ENCODE results near the gene HOXC13. TPM values are rescaled to one million over a fixed set of nuclear protein-coding genes. Genes with fewer than 3 reads are reported as not detected.

Gene HOXC13, protein sequence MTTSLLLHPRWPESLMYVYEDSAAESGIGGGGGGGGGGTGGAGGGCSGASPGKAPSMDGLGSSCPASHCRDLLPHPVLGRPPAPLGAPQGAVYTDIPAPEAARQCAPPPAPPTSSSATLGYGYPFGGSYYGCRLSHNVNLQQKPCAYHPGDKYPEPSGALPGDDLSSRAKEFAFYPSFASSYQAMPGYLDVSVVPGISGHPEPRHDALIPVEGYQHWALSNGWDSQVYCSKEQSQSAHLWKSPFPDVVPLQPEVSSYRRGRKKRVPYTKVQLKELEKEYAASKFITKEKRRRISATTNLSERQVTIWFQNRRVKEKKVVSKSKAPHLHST
- not detected for total RNA-seq

DNA sequence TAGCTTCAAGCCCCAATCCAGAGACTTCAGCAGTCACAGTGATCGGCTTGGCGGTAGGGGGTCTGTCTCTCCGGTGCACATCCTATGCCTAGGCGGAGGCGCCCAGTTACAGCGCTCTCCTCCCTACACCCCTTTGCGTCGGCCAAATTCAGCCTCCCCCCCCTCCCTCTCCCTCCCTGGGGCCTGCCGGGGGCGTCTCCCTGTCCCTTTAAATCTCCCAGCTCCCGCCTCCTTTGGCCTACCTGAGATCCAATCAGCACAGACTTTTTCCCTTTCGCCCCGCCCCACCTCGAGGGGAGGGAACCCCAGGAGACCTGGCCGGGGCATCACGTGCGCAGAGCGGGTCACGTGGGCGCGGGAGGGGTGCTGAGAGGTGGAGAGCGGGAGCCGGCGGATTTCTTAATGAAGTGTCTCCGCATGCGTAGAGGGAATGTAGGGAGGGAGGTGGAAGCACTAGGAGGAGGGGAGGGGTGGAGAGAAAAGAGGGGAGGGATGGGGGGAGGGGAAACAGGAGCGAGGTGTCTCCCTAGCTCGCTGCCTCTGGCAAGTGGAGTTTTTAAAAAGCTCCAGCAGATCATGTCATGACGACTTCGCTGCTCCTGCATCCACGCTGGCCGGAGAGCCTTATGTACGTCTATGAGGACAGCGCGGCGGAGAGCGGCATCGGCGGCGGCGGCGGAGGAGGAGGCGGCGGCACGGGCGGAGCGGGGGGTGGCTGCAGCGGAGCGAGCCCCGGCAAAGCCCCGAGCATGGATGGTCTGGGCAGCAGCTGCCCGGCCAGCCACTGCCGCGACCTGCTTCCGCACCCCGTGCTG, at the start of gene HOXC13:
Gene HOXC13 (plus strand): TSS at position 506 of the 815 bp plus-strand sequence. CDS start 76 bp downstream, at position 582.
- no peak for DNase-seq (ENCODE audit: extremely low spot score in 2 of 2)
- no peak for TF ChIP-seq POLR2A (IDR thresholded peaks at IDR 0.05)
- TF ChIP-seq POLR2AphosphoS5 (IDR thresholded peaks at IDR 0.05; ENCODE audit: insufficient read depth in 1 of 2, low read depth in 1 of 2) = no peak
- TF ChIP-seq, protein P1, sequence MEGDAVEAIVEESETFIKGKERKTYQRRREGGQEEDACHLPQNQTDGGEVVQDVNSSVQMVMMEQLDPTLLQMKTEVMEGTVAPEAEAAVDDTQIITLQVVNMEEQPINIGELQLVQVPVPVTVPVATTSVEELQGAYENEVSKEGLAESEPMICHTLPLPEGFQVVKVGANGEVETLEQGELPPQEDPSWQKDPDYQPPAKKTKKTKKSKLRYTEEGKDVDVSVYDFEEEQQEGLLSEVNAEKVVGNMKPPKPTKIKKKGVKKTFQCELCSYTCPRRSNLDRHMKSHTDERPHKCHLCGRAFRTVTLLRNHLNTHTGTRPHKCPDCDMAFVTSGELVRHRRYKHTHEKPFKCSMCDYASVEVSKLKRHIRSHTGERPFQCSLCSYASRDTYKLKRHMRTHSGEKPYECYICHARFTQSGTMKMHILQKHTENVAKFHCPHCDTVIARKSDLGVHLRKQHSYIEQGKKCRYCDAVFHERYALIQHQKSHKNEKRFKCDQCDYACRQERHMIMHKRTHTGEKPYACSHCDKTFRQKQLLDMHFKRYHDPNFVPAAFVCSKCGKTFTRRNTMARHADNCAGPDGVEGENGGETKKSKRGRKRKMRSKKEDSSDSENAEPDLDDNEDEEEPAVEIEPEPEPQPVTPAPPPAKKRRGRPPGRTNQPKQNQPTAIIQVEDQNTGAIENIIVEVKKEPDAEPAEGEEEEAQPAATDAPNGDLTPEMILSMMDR (IDR thresholded peaks at IDR 0.05) = no peak
- peaks cover 8% of the 10 kb centered on the region for H3K4me1 ChIP-seq
- no peak within 1 kb of the TSS for H3K27ac ChIP-seq
- H3K27me3 ChIP-seq = peaks cover 34% of the 10 kb centered on the region
- peak within 1 kb of the TSS in 1 of 2 donors; percentile 26 for H3K4me3 ChIP-seq
- H3K36me3 ChIP-seq = no peaks in the 10 kb centered on the region
- intact Hi-C loops (cut with DNase I) = no loop called here
- no peaks in the 10 kb centered on the region for H3K9me3 ChIP-seq

DNA sequence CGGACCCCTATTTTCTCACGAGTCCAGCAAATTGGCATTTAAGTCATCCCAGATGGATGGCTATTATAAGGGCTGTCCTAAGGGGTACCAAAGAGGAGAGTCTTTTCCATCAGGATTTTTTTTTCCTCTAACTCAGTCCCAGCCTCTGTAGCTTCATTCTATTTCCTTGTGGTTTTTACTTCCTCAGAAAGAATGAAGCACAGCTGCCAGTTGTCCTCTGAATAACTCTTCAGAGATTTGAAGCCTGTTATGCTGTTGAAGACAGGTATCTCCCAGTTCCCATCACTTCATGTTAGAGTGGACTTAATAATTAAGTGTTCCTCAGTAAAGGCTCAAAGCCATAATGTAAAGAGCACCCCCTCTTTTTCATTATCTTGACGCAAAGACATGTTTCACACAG, 48.5 kb upstream of the HOXC13 start:
- intact Hi-C loops (cut with DNase I) = no loop called here
- H3K27me3 ChIP-seq = no peaks in the 10 kb centered on the region
- TF ChIP-seq, protein P1 (IDR thresholded peaks at IDR 0.05) = no peak
- TF ChIP-seq POLR2AphosphoS5 (IDR thresholded peaks at IDR 0.05; ENCODE audit: insufficient read depth in 1 of 2, low read depth in 1 of 2) (no peak), POLR2A (IDR thresholded peaks at IDR 0.05) (no peak)

DNA sequence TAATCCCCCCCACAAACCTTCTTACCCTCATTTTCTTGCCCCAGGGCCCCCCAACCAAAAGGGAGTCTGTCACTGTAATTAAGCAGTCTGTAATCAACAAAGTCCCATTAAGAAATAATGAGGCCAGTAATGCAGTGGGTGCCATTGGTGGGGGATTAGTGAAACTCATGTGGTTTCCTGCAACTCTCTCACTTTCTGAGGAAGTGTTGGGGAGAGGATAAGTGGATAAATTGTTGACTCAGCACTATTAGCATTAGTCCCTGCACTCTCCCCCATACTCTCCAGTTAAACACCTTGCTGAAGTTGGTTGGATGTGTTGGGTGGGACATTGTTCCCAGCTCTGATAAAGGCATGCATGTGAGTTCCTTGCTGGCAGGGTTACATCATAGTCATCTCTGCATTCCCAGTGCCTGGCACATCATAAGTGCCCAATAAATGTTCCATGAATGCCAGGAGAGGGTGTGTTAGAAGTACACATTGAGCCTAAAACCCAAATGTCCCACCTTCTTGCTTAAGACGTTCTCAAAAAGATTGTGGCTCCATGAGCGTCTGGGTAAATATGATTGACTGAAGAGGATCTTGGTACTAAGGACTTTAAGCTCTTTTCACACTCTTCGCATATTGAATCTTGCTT, 45.8 kb upstream of the HOXC13 start:
- TF ChIP-seq POLR2AphosphoS5 (IDR thresholded peaks at IDR 0.05; ENCODE audit: insufficient read depth in 1 of 2, low read depth in 1 of 2) = no peak
- TF ChIP-seq, protein P1 (IDR thresholded peaks at IDR 0.05) = no peak
- no peak for TF ChIP-seq POLR2A (IDR thresholded peaks at IDR 0.05)
- no peaks in the 10 kb centered on the region for H3K4me1 ChIP-seq
- H3K36me3 ChIP-seq = no peaks in the 10 kb centered on the region
- H3K27ac ChIP-seq = no peak overlapping the region
- H3K4me3 ChIP-seq = no peak overlapping the region
- H3K27me3 ChIP-seq = no peaks in the 10 kb centered on the region
- DNase-seq (ENCODE audit: extremely low spot score in 2 of 2) = no peak
- H3K9me3 ChIP-seq = no peaks in the 10 kb centered on the region
- intact Hi-C loops (cut with DNase I) = no loop called here

More for the DNA sequence above, 48.5 kb upstream of the HOXC13 start:
- H3K4me3 ChIP-seq = no peak overlapping the region
- no peaks in the 10 kb centered on the region for H3K9me3 ChIP-seq
- no peaks in the 10 kb centered on the region for H3K4me1 ChIP-seq
- H3K27ac ChIP-seq = no peak overlapping the region
- no peaks in the 10 kb centered on the region for H3K36me3 ChIP-seq
- DNase-seq (ENCODE audit: extremely low spot score in 2 of 2) = no peak

DNA sequence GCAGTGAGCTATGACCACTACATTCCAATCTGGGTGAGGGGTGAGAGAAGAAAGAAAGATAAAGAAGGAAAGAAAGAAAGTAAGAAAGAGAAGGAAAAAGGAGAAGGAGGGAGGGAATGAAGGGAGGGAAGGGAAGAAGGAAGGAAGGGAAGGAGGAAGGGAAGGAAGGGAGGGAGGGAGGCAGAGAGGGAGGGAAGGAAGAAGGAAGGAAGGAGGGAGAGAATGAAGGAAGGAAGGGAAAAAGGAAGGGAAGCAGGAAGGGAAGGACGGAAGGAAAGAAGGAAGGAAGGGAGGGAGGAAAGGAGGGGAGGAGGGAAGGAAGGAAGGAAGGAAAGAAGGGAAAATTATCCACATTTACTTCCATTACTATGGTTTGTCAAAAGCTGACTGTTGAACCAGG, 39.4 kb upstream of the HOXC13 start:
- H3K9me3 ChIP-seq = no peaks in the 10 kb centered on the region
- no peaks in the 10 kb centered on the region for H3K36me3 ChIP-seq
- no peak overlapping the region for H3K27ac ChIP-seq
- no peak for DNase-seq (ENCODE audit: extremely low spot score in 2 of 2)
- TF ChIP-seq, protein P1 (IDR thresholded peaks at IDR 0.05) = no peak
- TF ChIP-seq POLR2AphosphoS5 (IDR thresholded peaks at IDR 0.05; ENCODE audit: insufficient read depth in 1 of 2, low read depth in 1 of 2) = no peak
- intact Hi-C loops (cut with DNase I) = no loop called here
- H3K4me1 ChIP-seq = no peaks in the 10 kb centered on the region
- H3K4me3 ChIP-seq = no peak overlapping the region
- no peaks in the 10 kb centered on the region for H3K27me3 ChIP-seq
